ENCODE results near the gene KRT27.
"Not testable (repeated sequence)": the region's sequence is repeated elsewhere in the genome, so short reads cannot be mapped to it uniquely, and the experiment has no call there.

Gene KRT27, protein sequence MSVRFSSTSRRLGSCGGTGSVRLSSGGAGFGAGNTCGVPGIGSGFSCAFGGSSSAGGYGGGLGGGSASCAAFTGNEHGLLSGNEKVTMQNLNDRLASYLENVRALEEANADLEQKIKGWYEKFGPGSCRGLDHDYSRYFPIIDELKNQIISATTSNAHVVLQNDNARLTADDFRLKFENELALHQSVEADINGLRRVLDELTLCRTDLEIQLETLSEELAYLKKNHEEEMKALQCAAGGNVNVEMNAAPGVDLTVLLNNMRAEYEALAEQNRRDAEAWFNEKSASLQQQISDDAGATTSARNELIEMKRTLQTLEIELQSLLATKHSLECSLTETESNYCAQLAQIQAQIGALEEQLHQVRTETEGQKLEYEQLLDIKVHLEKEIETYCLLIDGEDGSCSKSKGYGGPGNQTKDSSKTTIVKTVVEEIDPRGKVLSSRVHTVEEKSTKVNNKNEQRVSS

GRCh38 chr17:40782450-40782849 lies at the start of gene KRT27:
TSS of gene KRT27 (minus strand) at chr17:40782550. CDS start at chr17:40782493, 57 bp downstream.
- no peak for DNase-seq

DNA sequence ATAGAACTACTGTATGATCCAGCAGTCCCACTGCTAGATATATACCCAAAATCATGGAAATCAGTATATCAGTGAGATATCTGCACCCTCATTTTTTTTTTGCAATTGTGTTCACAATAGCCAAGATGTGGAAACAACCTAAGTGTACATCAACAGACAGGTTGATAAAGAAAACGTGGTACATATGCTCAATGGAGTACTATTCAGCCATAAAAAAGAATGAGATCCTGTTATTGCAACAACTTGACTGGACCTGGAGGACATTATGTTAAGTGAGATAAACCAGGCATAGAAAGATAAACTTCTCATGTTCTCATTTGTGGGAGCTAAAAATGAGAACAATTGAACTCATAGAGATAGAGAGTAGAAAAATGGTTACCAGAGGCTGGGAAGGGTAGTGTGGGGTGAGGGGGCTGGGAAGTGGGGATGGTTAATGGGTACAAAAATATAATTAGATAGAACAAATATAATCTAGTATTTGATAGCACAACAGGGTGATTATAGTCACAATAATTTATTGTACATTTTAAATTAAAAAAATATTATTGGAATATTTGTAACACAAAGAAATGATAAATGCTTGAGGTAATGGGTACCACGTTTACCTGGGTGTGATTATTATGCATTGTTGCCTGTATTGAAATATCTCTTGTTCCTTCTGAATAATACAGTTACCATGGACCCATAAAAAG lies 47.9 kb upstream of the KRT27 start:
- DNase-seq = no peak

GRCh38 chr17:40828454-40829044 lies 46.2 kb upstream of the KRT27 start:
- no peak for DNase-seq

- DNase-seq = no peak
These were observed 45.5 kb upstream of the KRT27 start for GRCh38 chr17:40827746-40828453.

DNA sequence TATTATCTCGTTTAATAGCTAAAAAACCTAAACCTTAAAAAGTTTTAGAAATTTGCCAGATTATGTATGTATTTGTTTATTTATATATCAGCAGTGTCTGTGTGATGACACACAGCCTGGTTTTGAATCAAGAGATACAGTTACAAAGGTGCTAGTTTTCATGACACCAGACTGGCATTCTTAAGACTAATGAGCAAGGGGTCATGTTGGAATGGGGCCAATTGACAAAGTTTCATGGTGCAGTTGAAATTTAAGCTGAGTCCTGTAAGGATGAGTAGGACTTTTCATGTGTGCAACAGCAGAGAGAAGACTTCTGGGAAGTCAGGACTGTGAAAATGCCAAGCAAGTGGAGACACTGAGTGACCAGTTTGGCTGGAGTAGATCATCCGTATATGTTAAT lies 43.2 kb upstream of the KRT27 start:
- no peak for DNase-seq

DNA sequence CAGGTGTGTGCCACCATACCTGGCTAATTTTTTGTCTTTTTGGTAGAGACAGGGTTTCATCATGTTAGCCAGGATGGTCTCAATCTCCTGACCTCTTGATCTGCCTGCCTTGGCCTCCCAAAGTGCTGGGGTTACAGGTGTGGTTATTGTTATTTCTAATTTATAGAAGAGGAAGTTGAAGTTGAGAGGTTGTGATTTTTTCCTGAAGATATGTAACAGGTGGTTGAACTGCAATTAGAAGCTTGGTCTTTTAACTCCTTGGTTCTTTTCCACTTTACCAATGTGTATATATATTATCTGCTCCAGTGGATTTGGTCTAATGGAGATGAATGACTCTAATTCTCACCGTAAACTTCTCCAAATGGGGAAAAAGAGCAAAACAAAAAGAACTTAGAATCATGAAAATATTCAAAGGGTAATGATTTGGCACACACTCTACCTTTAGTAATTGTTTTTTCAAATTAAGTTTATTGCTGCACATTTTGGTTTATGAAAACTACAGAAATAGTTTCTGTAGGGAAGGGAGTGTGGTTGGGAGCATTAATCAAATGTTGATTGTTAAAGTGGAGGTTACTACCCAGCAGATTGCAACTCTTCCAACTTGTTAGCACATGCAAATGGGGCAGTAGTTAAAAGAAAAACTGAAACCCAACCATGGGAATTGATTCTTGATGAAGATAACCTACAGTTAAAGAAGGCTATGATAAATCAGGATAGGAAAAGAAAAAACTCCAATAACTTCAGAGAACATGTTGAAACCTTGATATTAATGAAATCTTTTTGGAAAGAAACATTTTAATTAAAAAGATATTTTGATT lies 41.9 kb upstream of the KRT27 start:
- no peak for DNase-seq

- DNase-seq = no peak
These were observed 39.9 kb upstream of the KRT27 start, which contains the start of gene KRT10 for GRCh38 chr17:40822132-40822812. TSS of gene KRT10 (minus strand) at chr17:40822614. CDS start at chr17:40822585, 29 bp downstream.

- DNase-seq = no peak
These were observed 39.2 kb upstream of the KRT27 start for GRCh38 chr17:40821536-40821935.

DNA sequence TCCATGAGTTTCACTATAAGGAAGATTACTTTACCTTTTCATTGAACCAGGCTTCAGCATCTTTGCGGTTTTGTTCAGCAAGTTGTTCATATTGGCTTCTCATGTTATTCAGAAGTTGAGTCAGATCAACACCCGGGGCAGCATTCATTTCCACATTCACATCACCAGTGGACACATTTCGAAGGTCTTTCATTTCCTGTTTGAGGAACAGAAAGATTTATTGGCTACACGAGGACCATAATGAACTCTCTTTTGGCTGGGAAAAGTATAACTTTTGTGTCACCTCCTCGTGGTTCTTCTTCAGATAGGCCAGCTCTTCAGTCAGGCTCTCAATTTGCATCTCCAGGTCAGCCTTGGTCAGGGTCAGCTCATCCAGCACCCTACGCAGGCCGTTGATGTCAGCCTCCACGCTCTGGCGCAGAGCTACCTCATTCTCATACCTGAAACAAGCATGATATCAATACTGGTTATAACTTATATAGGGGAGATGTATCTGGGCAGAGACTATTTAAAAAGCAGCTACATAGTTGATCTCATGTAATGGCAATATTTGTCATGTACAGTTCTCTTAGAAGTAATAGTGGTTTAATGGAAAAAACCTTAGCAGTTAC lies 38.0 kb upstream of the KRT27 start:
- DNase-seq = no peak

GRCh38 chr17:40819528-40820125 lies 37.3 kb upstream of the KRT27 start:
- DNase-seq = no peak

DNA sequence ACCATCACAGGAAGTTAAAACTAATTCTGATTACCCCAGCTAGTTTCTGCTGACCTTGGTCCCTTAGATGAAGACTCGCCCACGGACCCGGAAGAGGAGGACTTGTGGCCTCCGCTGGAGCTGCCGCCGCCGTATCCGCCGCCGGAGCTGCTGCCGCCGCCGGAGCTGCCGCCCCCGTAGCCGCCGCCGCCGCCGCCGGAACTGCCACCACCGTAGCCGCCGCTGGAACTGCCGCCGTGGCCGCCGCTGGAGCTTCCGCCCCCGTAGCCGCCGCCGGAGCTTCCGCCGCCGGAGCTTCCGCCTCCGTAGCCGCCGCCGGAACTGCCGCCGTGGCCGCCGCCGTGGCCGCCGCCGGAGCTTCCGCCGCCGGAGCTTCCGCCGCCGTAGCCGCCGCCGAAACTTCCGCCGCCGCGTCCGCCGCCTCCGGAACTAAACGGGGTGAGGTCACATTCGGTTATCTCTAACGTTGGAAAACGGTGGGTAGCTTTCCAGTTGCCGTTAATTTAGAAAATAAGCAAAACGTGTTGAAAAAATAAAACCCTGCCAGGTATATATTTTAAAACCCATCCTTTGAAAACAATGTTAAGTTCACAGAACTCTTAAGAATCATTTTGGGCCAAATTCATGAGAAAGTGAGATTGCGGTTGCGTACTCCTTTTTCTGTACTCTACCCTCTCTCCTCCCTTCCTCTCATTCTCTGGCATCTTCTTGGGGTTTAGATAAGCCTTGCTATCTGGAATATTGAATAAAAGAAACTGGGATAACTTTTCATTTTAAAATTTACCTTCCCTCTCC lies 36.6 kb upstream of the KRT27 start:
- DNase-seq = peak; percentile 48

- no peak for DNase-seq
These were observed 36.0 kb upstream of the KRT27 start for GRCh38 chr17:40818343-40818732.

DNA sequence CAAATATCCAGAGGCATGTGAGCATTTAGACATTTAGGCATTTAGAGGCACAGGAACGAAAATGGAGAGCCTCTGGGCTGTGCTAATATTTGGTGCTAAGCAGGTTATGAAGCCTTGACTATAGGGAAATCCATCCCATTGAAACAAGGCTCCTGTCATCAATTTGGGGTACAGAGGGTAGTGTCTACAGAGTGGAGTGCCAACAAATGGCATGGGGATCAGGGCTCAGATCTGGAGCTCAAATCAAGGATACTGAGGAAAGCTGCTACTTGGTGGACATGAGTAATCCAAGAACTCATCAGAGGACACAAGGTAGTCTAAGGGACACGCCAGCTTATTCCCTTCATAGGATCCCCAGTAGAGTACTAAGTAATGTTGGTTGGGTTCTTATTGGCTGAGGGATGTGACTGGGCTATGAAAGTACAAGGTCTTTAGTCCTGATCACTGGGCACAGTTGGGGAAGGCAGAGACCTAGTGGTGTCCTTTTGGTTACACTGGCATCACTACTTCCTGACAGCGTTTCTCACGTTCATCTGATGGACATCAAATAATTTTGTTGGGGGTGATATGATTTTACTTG lies 34.8 kb upstream of the KRT27 start:
- DNase-seq = no peak

GRCh38 chr17:40816569-40816968 lies 34.2 kb upstream of the KRT27 start:
- no peak for DNase-seq

DNA sequence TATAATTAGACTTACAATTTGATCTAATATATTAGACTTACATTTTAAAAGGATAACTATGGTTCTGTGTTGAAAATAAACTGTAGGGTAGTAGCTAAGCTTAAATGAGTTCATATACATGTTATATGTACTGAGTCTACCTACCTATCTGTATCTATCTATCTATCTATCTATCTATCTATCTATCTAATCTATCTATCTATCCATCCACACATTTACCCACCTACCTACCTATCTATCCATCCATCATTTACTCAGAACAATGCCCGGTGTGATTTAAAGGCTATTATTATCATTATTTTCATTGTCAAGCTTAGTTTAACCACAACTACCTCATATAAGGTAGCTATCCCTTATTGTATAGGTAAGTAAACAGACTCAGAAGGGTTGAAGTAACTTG lies 33.0 kb upstream of the KRT27 start:
- no peak for DNase-seq

DNA sequence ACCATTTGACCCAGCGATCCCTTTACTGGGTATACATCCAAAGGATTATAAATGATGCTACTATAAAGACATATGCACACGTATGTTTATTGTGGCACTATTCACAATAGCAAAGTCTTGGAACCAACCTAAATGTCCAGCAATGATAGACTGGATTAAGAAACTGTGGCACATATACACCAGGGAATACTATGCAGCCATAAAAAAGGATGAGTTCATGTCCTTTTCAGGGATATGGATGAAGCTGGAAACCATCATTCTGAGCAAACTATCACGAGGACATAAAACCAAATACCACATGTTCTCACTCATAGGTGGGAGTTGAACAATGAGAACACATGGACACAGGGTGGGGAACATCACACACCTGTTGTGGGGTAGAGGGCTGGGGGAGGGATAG lies 32.3 kb upstream of the KRT27 start:
- not testable (repeated sequence) for DNase-seq

- DNase-seq = no peak
These were observed 31.5 kb upstream of the KRT27 start for GRCh38 chr17:40813804-40814203.

GRCh38 chr17:40812639-40813038 lies 30.3 kb upstream of the KRT27 start:
- no peak for DNase-seq

DNA sequence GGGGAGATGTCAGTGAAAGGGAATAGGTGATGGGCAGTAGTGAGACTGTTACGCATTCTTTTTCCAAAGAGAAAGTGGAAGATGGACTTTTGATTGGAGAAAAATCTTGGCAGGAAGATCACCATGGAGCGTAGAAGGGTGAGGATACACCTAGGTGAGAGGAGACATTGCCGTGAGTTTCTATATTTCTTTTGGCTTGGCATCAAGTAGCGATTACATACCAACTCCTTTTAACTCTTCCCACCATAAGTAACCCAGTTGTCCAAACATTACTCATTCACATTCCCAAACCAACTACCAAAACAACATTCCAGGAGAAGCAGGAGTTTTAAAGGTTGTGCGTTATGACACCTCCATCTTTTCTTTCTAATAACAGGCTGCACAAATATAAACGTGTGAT lies 28.1 kb upstream of the KRT27 start:
- no peak for DNase-seq
